Measurements from ENCODE around the gene DNAJB12. TPM values are rescaled to one million over a fixed set of nuclear protein-coding genes. Genes with fewer than 3 reads are reported as not detected.
"Not testable (repeated sequence)": the region's sequence is repeated elsewhere in the genome, so short reads cannot be mapped to it uniquely, and the experiment has no call there.

The DNAJB12 gene
- total RNA-seq: 13.0 TPM

DNA sequence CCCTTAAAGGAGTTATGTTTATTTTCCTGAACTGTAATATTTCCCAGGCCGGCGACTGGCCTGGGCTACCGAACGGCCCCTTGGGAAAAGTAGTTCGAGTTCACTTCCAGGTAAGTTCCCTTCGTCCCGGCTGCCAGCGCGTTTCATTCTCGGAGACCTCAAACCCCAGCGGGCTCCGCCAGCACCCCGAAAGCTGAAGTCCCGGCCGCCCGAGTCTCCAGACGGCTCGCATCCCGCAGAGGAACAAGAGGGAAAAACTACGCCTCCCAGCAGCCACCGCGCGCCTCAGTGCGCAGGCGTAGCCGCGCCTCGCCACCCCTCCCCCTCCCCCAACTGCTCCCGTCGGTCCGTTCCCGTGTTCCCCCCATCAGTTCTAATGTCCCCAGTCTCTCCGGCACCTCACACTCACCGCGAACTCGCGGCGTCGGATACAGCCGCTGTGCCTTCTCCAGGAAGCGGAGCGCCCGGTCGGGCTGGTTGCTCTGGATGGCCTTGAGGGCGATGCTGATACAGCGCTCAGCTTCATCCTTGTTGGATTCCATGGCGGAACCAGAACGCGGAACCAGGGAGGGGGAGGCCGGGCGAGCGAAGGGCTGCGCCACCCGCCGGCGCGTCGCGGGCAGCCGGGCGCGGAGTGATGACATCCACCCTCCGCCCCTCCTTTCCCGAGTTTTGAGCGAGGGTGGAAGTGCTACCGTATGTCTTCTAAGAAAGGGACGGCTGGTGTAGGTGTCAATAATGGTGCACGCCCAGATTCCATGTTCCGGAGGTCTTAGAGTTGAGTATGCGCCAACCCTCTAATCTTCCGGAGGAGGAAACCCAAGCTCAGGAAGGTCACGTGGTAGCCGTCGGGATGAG, at the start of gene DNAJB12:
TSS of gene DNAJB12 (minus strand) at position 564 of the 858 bp plus-strand sequence. CDS start at position 542, 22 bp downstream.
- Histone ChIP-seq H3K36me3 (ENCODE audit: control insufficient read depth in 3 of 3, insufficient read depth in 3 of 3, low read length in 3 of 3) (peaks cover 7 to 18% (median 16%) of the 10 kb centered on the region in 3 donors), H3K4me3 (ENCODE audit: low read length in 3 of 3) (peak within 1 kb of the TSS; percentile 90 to 99 (median 91)), H3K27me3 (ENCODE audit: control insufficient read depth in 3 of 3, insufficient read depth in 3 of 3, low read length in 3 of 3) (no peaks in the 10 kb centered on the region), H3K9ac (ENCODE audit: low read depth in 1 of 3, low read length in 3 of 3) (peak within 1 kb of the TSS; percentile 96 to 100 (median 98)), H3K27ac (ENCODE audit: low read depth, low read length) (peak within 1 kb of the TSS; percentile 97), H3K4me1 (ENCODE audit: control insufficient read depth in 3 of 3, insufficient read depth in 3 of 3, low read length in 3 of 3) (peaks cover 30 to 37% (median 32%) of the 10 kb centered on the region in 3 donors), H3K9me3 (ENCODE audit: control insufficient read depth in 3 of 3, low read length in 3 of 3) (no peaks in the 10 kb centered on the region)

- H3K9me3 ChIP-seq (ENCODE audit: control insufficient read depth in 3 of 3, low read length in 3 of 3); H3K27me3 ChIP-seq (ENCODE audit: control insufficient read depth in 3 of 3, insufficient read depth in 3 of 3, low read length in 3 of 3); H3K4me3 ChIP-seq (ENCODE audit: low read length in 3 of 3); H3K4me1 ChIP-seq (ENCODE audit: control insufficient read depth in 3 of 3, insufficient read depth in 3 of 3, low read length in 3 of 3); H3K27ac ChIP-seq (ENCODE audit: low read depth, low read length); H3K9ac ChIP-seq (ENCODE audit: low read depth in 1 of 3, low read length in 3 of 3); H3K36me3 ChIP-seq (ENCODE audit: control insufficient read depth in 3 of 3, insufficient read depth in 3 of 3, low read length in 3 of 3): not testable (repeated sequence)
Observed at GRCh38 chr10:72395581-72395980, 40.9 kb upstream of the DNAJB12 start.

DNA sequence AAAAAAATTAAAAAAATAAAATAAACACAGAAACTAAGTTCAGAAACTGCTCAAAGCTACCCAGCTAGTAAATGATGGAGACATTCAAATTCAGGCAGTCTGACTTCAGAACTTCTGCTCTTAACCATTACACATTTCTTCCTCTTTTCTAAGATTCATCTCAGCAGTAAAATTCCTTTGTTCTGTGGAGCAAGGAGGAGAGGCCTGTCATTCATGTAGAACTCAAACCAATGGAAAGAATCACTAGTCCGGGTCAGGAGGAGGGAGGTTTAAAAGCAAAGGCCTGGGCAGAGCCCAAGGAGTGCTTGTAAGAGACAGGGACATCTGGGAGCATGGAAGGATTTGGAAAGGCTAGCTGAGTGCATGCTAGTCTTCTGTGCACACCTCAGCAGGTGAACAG, 37.9 kb upstream of the DNAJB12 start:
- no peak overlapping the region for H3K27ac ChIP-seq (ENCODE audit: low read depth, low read length)
- H3K36me3 ChIP-seq (ENCODE audit: control insufficient read depth in 3 of 3, insufficient read depth in 3 of 3, low read length in 3 of 3): peaks cover 0 to 4% (median 0%) of the 10 kb centered on the region in 3 donors
- no peaks in the 10 kb centered on the region for H3K4me1 ChIP-seq (ENCODE audit: control insufficient read depth in 3 of 3, insufficient read depth in 3 of 3, low read length in 3 of 3)
- no peaks in the 10 kb centered on the region for H3K9me3 ChIP-seq (ENCODE audit: control insufficient read depth in 3 of 3, low read length in 3 of 3)
- H3K9ac ChIP-seq (ENCODE audit: low read depth in 1 of 3, low read length in 3 of 3): no peak overlapping the region
- H3K4me3 ChIP-seq (ENCODE audit: low read length in 3 of 3): no peak overlapping the region
- H3K27me3 ChIP-seq (ENCODE audit: control insufficient read depth in 3 of 3, insufficient read depth in 3 of 3, low read length in 3 of 3): no peaks in the 10 kb centered on the region

- H3K36me3 ChIP-seq (ENCODE audit: control insufficient read depth in 3 of 3, insufficient read depth in 3 of 3, low read length in 3 of 3): peaks cover 0 to 4% (median 0%) of the 10 kb centered on the region in 3 donors
- no peak overlapping the region for H3K4me3 ChIP-seq (ENCODE audit: low read length in 3 of 3)
- H3K9me3 ChIP-seq (ENCODE audit: control insufficient read depth in 3 of 3, low read length in 3 of 3): no peaks in the 10 kb centered on the region
- no peaks in the 10 kb centered on the region for H3K27me3 ChIP-seq (ENCODE audit: control insufficient read depth in 3 of 3, insufficient read depth in 3 of 3, low read length in 3 of 3)
- no peak overlapping the region for H3K27ac ChIP-seq (ENCODE audit: low read depth, low read length)
- no peak overlapping the region for H3K9ac ChIP-seq (ENCODE audit: low read depth in 1 of 3, low read length in 3 of 3)
- no peaks in the 10 kb centered on the region for H3K4me1 ChIP-seq (ENCODE audit: control insufficient read depth in 3 of 3, insufficient read depth in 3 of 3, low read length in 3 of 3)
Observed at GRCh38 chr10:72390764-72391163, 36.0 kb upstream of the DNAJB12 start.

GRCh38 chr10:72389716-72390115, 35.0 kb upstream of the DNAJB12 start:
- H3K9ac ChIP-seq (ENCODE audit: low read depth in 1 of 3, low read length in 3 of 3): no peak overlapping the region
- no peaks in the 10 kb centered on the region for H3K9me3 ChIP-seq (ENCODE audit: control insufficient read depth in 3 of 3, low read length in 3 of 3)
- no peak overlapping the region for H3K27ac ChIP-seq (ENCODE audit: low read depth, low read length)
- H3K36me3 ChIP-seq (ENCODE audit: control insufficient read depth in 3 of 3, insufficient read depth in 3 of 3, low read length in 3 of 3): peaks cover 0 to 4% (median 0%) of the 10 kb centered on the region in 3 donors
- H3K27me3 ChIP-seq (ENCODE audit: control insufficient read depth in 3 of 3, insufficient read depth in 3 of 3, low read length in 3 of 3): no peaks in the 10 kb centered on the region
- H3K4me1 ChIP-seq (ENCODE audit: control insufficient read depth in 3 of 3, insufficient read depth in 3 of 3, low read length in 3 of 3): no peaks in the 10 kb centered on the region
- no peak overlapping the region for H3K4me3 ChIP-seq (ENCODE audit: low read length in 3 of 3)

- Histone ChIP-seq H3K36me3 (ENCODE audit: control insufficient read depth in 3 of 3, insufficient read depth in 3 of 3, low read length in 3 of 3) (peaks cover 0 to 4% (median 0%) of the 10 kb centered on the region in 3 donors), H3K9ac (ENCODE audit: low read depth in 1 of 3, low read length in 3 of 3) (no peak overlapping the region), H3K27me3 (ENCODE audit: control insufficient read depth in 3 of 3, insufficient read depth in 3 of 3, low read length in 3 of 3) (no peaks in the 10 kb centered on the region), H3K27ac (ENCODE audit: low read depth, low read length) (no peak overlapping the region), H3K4me3 (ENCODE audit: low read length in 3 of 3) (no peak overlapping the region), H3K4me1 (ENCODE audit: control insufficient read depth in 3 of 3, insufficient read depth in 3 of 3, low read length in 3 of 3) (no peaks in the 10 kb centered on the region), H3K9me3 (ENCODE audit: control insufficient read depth in 3 of 3, low read length in 3 of 3) (no peaks in the 10 kb centered on the region)
Observed at GRCh38 chr10:72389014-72389413, 34.3 kb upstream of the DNAJB12 start.

- H3K9me3 ChIP-seq (ENCODE audit: control insufficient read depth in 3 of 3, low read length in 3 of 3): no peaks in the 10 kb centered on the region
- no peak overlapping the region for H3K4me3 ChIP-seq (ENCODE audit: low read length in 3 of 3)
- no peak overlapping the region for H3K9ac ChIP-seq (ENCODE audit: low read depth in 1 of 3, low read length in 3 of 3)
- H3K27me3 ChIP-seq (ENCODE audit: control insufficient read depth in 3 of 3, insufficient read depth in 3 of 3, low read length in 3 of 3): no peaks in the 10 kb centered on the region
- no peaks in the 10 kb centered on the region for H3K4me1 ChIP-seq (ENCODE audit: control insufficient read depth in 3 of 3, insufficient read depth in 3 of 3, low read length in 3 of 3)
- H3K27ac ChIP-seq (ENCODE audit: low read depth, low read length): no peak overlapping the region
- peaks cover 0 to 4% (median 0%) of the 10 kb centered on the region in 3 donors for H3K36me3 ChIP-seq (ENCODE audit: control insufficient read depth in 3 of 3, insufficient read depth in 3 of 3, low read length in 3 of 3)
Observed at GRCh38 chr10:72388062-72388461, 33.3 kb upstream of the DNAJB12 start.

DNA sequence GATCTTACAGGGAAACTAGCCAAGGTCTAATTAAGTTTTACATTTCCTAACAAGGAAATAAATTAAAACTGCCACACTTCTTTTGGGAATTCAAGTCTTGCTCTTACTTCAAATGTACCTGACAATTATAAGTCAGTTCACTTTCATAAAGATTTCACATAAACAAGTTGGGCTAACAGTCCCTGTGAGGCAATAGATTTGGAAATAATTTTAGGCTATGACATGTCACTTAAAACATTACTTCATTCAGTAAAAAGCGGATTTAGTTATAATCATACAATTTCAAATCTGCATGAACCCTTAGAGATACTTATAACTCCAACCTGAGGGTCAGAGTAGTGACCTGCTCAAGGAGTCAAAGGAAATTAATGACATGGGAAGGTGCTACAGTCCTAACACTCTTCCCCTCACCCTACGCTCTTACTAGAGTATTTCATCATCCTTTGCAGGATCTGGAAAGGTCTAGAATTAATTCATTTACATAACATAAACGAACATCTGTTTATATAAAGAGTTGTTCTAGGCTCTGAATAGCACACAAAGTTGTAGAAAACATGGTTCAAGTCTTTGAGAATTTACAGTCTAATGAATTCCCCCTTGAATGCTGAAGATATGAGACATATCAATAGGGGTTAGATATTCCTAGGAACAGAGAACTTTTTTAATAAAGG, 32.3 kb upstream of the DNAJB12 start:
- Histone ChIP-seq H3K4me1 (ENCODE audit: control insufficient read depth in 3 of 3, insufficient read depth in 3 of 3, low read length in 3 of 3) (no peaks in the 10 kb centered on the region), H3K27ac (ENCODE audit: low read depth, low read length) (no peak overlapping the region), H3K36me3 (ENCODE audit: control insufficient read depth in 3 of 3, insufficient read depth in 3 of 3, low read length in 3 of 3) (no peaks in the 10 kb centered on the region), H3K27me3 (ENCODE audit: control insufficient read depth in 3 of 3, insufficient read depth in 3 of 3, low read length in 3 of 3) (no peaks in the 10 kb centered on the region), H3K9ac (ENCODE audit: low read depth in 1 of 3, low read length in 3 of 3) (no peak overlapping the region), H3K9me3 (ENCODE audit: control insufficient read depth in 3 of 3, low read length in 3 of 3) (no peaks in the 10 kb centered on the region), H3K4me3 (ENCODE audit: low read length in 3 of 3) (no peak overlapping the region)

DNA sequence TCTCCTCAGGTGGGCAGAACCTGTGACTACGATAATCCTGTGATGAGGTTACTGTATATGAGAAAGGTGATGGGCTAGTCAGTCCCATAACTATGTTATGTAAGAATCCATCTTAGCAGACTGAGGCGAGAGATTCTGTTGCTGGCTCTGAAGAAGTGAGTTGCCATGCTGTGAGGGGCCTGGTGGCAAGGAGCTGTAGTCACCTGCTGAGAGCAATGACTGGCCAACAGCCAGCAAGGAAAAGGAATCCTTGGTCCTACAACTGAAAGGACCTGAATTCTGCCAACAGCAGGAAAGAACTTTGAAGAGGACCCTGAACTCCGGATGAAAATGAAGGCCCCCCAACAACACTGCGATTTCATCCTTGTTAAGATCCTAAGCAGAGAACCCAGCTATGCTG, 31.0 kb upstream of the DNAJB12 start:
- Histone ChIP-seq H3K9me3 (ENCODE audit: control insufficient read depth in 3 of 3, low read length in 3 of 3) (no peaks in the 10 kb centered on the region), H3K4me1 (ENCODE audit: control insufficient read depth in 3 of 3, insufficient read depth in 3 of 3, low read length in 3 of 3) (no peaks in the 10 kb centered on the region), H3K36me3 (ENCODE audit: control insufficient read depth in 3 of 3, insufficient read depth in 3 of 3, low read length in 3 of 3) (no peaks in the 10 kb centered on the region), H3K27ac (ENCODE audit: low read depth, low read length) (no peak overlapping the region), H3K27me3 (ENCODE audit: control insufficient read depth in 3 of 3, insufficient read depth in 3 of 3, low read length in 3 of 3) (no peaks in the 10 kb centered on the region), H3K4me3 (ENCODE audit: low read length in 3 of 3) (no peak overlapping the region), H3K9ac (ENCODE audit: low read depth in 1 of 3, low read length in 3 of 3) (no peak overlapping the region)

DNA sequence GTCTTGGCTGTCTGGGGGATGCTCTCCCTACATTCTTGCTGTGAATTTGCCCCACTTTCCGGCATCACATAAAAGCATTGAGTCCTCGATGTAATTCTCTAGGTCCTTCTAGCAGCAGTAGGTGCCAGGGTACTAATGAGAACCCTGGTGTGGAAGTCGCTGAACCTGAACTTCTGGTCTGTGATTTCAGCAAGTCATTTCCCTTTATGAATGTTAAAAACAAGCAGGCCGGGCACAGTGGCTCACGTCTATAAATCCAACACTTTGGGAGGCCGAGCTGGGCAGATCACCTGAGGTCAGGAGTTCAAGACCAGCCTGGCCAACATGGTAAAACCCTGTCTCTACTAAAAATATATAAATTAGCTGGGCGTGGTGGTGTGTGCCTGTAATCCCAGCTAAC, 30.3 kb upstream of the DNAJB12 start:
- H3K9ac ChIP-seq (ENCODE audit: low read depth in 1 of 3, low read length in 3 of 3); H3K4me1 ChIP-seq (ENCODE audit: control insufficient read depth in 3 of 3, insufficient read depth in 3 of 3, low read length in 3 of 3); H3K36me3 ChIP-seq (ENCODE audit: control insufficient read depth in 3 of 3, insufficient read depth in 3 of 3, low read length in 3 of 3); H3K27me3 ChIP-seq (ENCODE audit: control insufficient read depth in 3 of 3, insufficient read depth in 3 of 3, low read length in 3 of 3); H3K27ac ChIP-seq (ENCODE audit: low read depth, low read length); H3K9me3 ChIP-seq (ENCODE audit: control insufficient read depth in 3 of 3, low read length in 3 of 3); H3K4me3 ChIP-seq (ENCODE audit: low read length in 3 of 3): not testable (repeated sequence)
